Ascending aorta (tissue), 2 donors: Measurements from ENCODE around the gene EMILIN2. TPM values are rescaled to one million over a fixed set of nuclear protein-coding genes. Genes with fewer than 3 reads are reported as not detected.

Experiments used
- DNase-seq, 2 donors: peaks; one replicate each; pipeline ENCODE4 v3.0.0-alpha.2; 2019; ENCODE audit warnings: low spot score in 2 of 2
- H3K27ac ChIP-seq, 2 donors: fragments of 200-600 bp; sonication (generic); one replicate each; pipeline ENCODE4 v1.5.1; 2016 to 2017; ENCODE audit warnings: mild to moderate bottlenecking in 1 of 2
- H3K27me3 ChIP-seq: fragments of 200-600 bp; sonication (generic); one replicate; pipeline ENCODE4 v1.5.1; 2017
- H3K36me3 ChIP-seq, 2 donors: fragments of 200-600 bp; sonication (generic); one replicate each; pipeline ENCODE4 v1.5.1; 2016
- H3K4me1 ChIP-seq, 2 donors: fragments of 200-600 bp; sonication (generic); one replicate each; pipeline ENCODE4 v1.5.1; 2016 to 2017; ENCODE audit warnings: mild to moderate bottlenecking in 1 of 2
- H3K4me3 ChIP-seq, 2 donors: fragments of 200-600 bp; sonication (generic); one replicate each; pipeline ENCODE4 v1.5.1; 2016 to 2017; ENCODE audit warnings: mild to moderate bottlenecking in 1 of 2
- H3K9me3 ChIP-seq, 2 donors: fragments of 200-600 bp; sonication (generic); one replicate each; pipeline ENCODE4 v1.5.1; 2016
- intact Hi-C: fragments of 100-400 bp; cut with DNase I; formaldehyde crosslinking; loops from one replicate; pipeline ENCODE4 v1.15.1; 2023
- total RNA-seq: library from RNA; depleted of rRNA; stranded (reverse); fragments of >200 nt; gene quantifications from one replicate; pipeline ENCODE4 v1.1.0, GENCODE V29; 2016
- TF ChIP-seq, protein P1 (sequence below), 3 experiments: fragments of 200-600 bp in 2 of 3; fragments of 450-650 bp in 1 of 3; sonication (generic) in 2 of 3; IDR thresholded peaks; one replicate each; pipeline ENCODE4 v1.5.1; 2016 to 2019; ENCODE audit warnings: antibody characterized with exemption in 3 of 3, mild to moderate bottlenecking in 1 of 3, moderate library complexity in 1 of 3

Gene EMILIN2
- total RNA-seq, 1 donor from 2014 or later = 22.4 TPM

DNA sequence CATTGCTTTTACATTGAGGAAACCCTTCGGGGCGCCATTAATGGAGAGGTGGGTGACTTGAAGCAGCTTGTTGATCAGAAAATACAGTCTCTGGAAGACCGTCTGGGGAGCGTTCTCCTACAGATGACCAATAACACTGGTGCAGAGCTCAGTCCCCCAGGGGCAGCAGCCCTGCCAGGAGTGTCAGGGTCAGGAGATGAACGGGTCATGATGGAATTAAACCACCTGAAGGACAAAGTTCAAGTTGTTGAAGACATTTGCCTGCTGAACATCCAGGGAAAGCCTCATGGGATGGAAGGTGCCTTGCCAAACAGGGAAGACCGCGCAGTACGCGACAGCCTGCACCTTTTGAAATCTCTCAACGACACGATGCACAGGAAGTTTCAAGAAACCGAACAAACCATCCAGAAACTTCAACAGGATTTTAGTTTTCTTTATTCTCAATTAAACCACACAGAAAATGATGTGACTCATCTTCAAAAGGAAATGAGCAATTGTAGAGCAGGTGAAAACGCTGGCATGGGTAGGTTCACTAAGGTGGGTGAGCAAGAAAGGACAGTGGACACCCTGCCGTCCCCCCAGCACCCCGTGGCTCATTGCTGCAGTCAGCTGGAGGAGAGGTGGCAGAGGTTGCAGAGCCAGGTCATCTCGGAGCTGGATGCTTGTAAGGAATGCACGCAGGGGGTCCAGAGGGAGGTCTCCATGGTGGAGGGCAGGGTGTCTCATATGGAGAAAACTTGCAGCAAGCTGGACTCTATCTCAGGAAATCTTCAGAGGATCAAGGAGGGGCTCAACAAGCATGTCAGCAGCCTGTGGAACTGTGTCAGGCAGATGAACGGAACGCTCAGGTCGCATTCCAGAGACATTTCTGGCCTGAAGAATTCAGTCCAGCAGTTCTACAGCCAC is 45.0 kb downstream of the EMILIN2 start:
- Histone ChIP-seq H3K9me3 (no peaks in the 10 kb centered on the region), H3K27ac (no peak overlapping the region), H3K4me3 (no peak overlapping the region), H3K36me3 (peaks cover 0 to 4% of the 10 kb centered on the region in 2 donors), H3K4me1 (peaks cover 0 to 3% of the 10 kb centered on the region in 2 donors), H3K27me3 (no peaks in the 10 kb centered on the region)
- TF ChIP-seq, protein P1, sequence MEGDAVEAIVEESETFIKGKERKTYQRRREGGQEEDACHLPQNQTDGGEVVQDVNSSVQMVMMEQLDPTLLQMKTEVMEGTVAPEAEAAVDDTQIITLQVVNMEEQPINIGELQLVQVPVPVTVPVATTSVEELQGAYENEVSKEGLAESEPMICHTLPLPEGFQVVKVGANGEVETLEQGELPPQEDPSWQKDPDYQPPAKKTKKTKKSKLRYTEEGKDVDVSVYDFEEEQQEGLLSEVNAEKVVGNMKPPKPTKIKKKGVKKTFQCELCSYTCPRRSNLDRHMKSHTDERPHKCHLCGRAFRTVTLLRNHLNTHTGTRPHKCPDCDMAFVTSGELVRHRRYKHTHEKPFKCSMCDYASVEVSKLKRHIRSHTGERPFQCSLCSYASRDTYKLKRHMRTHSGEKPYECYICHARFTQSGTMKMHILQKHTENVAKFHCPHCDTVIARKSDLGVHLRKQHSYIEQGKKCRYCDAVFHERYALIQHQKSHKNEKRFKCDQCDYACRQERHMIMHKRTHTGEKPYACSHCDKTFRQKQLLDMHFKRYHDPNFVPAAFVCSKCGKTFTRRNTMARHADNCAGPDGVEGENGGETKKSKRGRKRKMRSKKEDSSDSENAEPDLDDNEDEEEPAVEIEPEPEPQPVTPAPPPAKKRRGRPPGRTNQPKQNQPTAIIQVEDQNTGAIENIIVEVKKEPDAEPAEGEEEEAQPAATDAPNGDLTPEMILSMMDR (IDR thresholded peaks at IDR 0.05) = no peak
- intact Hi-C loops = no loop called here
- no peak for DNase-seq

DNA sequence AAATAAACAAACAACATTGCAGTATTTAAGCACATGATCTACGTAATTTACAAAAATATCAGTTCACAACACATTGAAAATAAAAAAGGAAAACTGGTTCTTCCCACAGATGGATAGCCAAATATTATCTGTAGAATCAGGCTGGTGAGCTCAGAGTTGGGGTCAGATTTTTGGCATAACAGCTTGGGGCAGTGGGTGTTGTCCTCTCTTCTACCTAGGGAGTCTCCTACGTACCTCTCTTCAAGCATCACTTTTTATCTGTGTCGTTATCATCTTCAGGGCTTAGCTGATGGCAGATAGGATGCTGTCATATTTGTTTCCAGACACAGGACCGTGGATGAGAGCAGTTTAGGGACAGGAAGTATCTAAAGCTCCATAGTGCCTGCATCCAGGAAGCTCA is 46.2 kb downstream of the EMILIN2 start:
- Histone ChIP-seq H3K9me3 (no peaks in the 10 kb centered on the region), H3K27me3 (no peaks in the 10 kb centered on the region), H3K4me1 (peaks cover 0 to 4% of the 10 kb centered on the region in 2 donors), H3K4me3 (no peak overlapping the region), H3K27ac (no peak overlapping the region), H3K36me3 (peaks cover 0 to 3% of the 10 kb centered on the region in 2 donors)
- DNase-seq = no peak
- intact Hi-C loops = no loop called here
- TF ChIP-seq, protein P1 (IDR thresholded peaks at IDR 0.05) = no peak

DNA sequence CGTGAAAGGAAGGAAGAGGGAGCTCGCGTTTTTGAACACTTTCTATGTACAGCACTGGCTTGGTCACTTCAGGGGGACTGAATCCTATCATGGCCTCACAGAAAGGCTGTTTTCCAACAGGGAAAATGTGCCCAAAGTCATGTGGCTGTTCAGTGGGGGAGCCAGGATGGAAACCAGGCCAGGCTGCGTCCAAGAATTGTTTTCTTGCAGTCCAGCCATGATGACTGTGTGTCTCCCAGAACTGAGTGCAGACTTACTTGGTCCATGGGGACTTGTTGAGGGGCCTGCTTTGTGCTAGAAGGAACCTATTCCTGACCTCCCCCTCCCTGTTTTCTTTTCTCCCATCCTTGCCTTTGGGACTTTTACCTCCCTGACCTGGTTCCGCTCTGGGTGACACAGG is 46.9 kb downstream of the EMILIN2 start:
- intact Hi-C loops = no loop called here
- Histone ChIP-seq H3K4me1 (peaks cover 0 to 6% of the 10 kb centered on the region in 2 donors), H3K27me3 (no peaks in the 10 kb centered on the region), H3K36me3 (peaks cover 0 to 3% of the 10 kb centered on the region in 2 donors), H3K27ac (no peak overlapping the region), H3K9me3 (no peaks in the 10 kb centered on the region), H3K4me3 (no peak overlapping the region)
- DNase-seq = peak in 1 of 2 donors; percentile 50
- TF ChIP-seq, protein P1 (IDR thresholded peaks at IDR 0.05) = no peak

DNA sequence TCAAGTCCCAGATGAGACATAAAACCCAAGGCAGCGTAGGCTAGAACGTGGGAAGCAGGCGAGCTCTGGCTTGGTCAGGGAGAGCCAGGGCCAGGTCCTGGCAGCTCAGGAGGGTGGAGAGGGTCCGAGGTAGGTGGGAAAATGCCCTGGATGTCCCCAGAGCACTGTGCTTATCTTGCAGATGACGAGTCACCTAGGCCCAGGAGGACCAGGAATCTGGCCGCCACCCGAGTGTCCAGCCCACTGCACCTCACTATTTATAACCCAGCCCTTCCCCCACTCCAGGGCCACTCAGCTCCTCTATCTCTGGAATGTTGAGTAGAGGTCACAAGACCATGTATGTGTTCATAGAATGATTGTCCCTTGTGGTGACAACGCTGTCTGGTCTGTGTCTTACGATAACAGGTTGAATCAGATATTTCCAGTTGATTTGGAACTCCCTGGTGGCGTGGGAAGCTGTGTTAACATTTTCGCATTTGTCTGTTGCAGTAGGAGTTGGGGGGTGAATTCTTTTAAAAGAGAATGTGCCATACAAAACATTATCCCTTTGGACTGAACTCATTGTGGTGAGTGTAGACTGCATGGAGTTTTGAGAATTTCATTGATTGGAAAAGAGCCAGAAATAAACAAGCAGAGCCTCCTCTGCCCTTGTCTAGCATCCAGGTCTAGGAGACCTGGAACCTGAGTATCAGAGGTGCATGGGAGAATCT is 47.5 kb downstream of the EMILIN2 start:
- intact Hi-C loops = no loop called here
- no peaks in the 10 kb centered on the region for H3K27me3 ChIP-seq
- peaks cover 0 to 6% of the 10 kb centered on the region in 2 donors for H3K4me1 ChIP-seq
- H3K4me3 ChIP-seq = no peak overlapping the region
- TF ChIP-seq, protein P1 (IDR thresholded peaks at IDR 0.05) = no peak
- no peak overlapping the region for H3K27ac ChIP-seq
- no peaks in the 10 kb centered on the region for H3K9me3 ChIP-seq
- peaks cover 0 to 3% of the 10 kb centered on the region in 2 donors for H3K36me3 ChIP-seq
- peak in 1 of 2 donors; percentile 58 for DNase-seq

DNA sequence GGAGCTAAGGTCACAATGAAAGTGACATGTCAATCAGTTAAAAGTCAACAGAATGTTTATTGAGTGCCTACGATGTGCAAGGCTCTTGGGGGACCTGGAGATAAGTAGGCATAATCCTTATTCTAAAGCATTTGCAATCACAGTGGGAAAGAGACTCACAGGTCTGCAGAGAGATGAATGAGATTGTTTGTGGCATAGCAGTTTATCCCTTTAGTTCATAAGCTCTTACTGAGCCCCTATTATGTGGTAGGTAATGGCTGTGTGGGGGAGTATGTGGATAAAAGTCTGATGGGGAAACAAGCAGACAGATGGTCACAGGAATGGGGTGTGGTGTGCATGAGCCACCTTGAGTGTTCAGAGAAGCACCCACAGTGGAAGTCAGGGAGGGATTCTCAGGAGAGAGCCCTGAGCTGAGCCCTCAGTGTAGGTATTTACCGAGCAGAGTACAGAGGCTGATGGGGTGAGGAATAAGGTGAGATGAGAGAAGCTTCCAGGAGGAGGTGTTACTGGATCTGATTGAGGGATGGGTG is 48.1 kb downstream of the EMILIN2 start:
- Histone ChIP-seq H3K4me1 (peaks cover 0 to 6% of the 10 kb centered on the region in 2 donors), H3K9me3 (no peaks in the 10 kb centered on the region), H3K36me3 (peaks cover 0 to 3% of the 10 kb centered on the region in 2 donors), H3K4me3 (no peak overlapping the region), H3K27ac (no peak overlapping the region), H3K27me3 (no peaks in the 10 kb centered on the region)
- intact Hi-C loops = no loop called here
- DNase-seq = peak in 1 of 2 donors; percentile 38
- TF ChIP-seq, protein P1 (IDR thresholded peaks at IDR 0.05) = no peak
